Activated CD4-positive, alpha-beta T cell treated with anti-CD3 and anti-CD28 coated beads, Interleukin-2, amount 50 U/mL, for 1 hour (primary cell): ENCODE data around the gene GRB7.
A peak's percentile ranks its signal among the peaks of the same experiment; 100 is the strongest.

Experiments
- DNase-seq: peaks from one replicate; pipeline ENCODE4 v3.0.0-alpha.2; 2020

GRB7 gene

GRCh38 chr17:39775031-39775430, 37.3 kb downstream of the GRB7 start:
- no peak for DNase-seq

GRCh38 chr17:39776252-39776651, 38.5 kb downstream of the GRB7 start:
- no peak for DNase-seq

- no peak for DNase-seq
These were observed 40.0 kb downstream of the GRB7 start for GRCh38 chr17:39777534-39778365.

GRCh38 chr17:39781031-39781860, 43.5 kb downstream of the GRB7 start:
- no peak for DNase-seq

- no peak for DNase-seq
These were observed 44.1 kb downstream of the GRB7 start for GRCh38 chr17:39781861-39782213.

GRCh38 chr17:39782481-39782880, 44.7 kb downstream of the GRB7 start:
- no peak for DNase-seq

- no peak for DNase-seq
These were observed 45.2 kb downstream of the GRB7 start for GRCh38 chr17:39782980-39783379.

GRCh38 chr17:39787041-39787440, 49.3 kb downstream of the GRB7 start:
- DNase-seq = no peak

GRCh38 chr17:39787743-39788484, 50.2 kb downstream of the GRB7 start:
- no peak for DNase-seq

- no peak for DNase-seq
These were observed 53.6 kb downstream of the GRB7 start for GRCh38 chr17:39791111-39791992.

- DNase-seq = no peak
These were observed 54.9 kb downstream of the GRB7 start for GRCh38 chr17:39792526-39793221.

- DNase-seq = no peak
These were observed 55.6 kb downstream of the GRB7 start for GRCh38 chr17:39793301-39793872.

GRCh38 chr17:39794249-39794970, 56.7 kb downstream of the GRB7 start:
- peak; percentile 23 for DNase-seq
